NCI-H774 (cell line): ENCODE measurements around the gene CNTN2.

Source experiments
- DNase-seq: peaks from one replicate; lab custom pipeline; 2025; lab: John Stamatoyannopoulos, UW

CNTN2 gene

DNA sequence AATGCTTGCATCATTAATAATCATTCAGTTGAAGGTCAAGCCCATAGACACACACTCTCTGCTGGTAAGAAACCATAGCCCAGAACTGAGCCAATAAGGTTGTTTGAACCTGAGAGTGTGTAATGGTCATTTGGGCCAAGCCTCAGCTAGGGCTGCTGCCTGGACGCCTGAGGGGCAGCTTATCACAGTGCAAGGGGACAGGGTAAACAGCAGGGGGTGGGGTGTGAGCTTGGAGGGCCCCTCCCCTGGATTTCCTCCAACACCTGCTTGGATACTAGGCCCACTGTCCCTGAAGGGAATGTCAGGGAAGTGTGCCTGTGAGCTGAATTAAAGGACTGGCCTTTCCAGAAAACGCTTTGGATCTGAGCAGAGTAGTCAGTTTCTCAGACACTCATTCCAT lies 24.6 kb upstream of the CNTN2 start:
- DNase-seq, result no peak

DNA sequence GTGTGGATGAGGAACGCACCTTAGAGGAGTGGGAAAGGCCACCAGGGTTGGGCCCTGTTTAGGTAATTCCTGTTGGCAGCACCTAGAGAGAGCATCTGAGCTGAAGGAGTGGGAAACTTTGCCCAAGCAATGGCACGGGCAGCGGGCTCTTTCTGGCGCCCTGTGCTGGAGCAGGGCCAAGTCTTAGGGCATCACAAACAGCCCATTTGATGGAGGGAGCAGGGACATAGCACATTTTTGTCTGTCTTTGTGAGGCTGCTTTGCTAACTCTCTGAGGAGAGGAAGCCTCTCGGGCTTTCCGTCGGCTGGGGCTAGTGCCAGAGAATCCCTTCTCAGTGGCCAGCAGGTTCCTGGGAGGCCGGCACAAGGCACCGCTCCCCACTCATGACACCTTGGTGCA lies 22.5 kb upstream of the CNTN2 start:
- no peak for DNase-seq

DNA sequence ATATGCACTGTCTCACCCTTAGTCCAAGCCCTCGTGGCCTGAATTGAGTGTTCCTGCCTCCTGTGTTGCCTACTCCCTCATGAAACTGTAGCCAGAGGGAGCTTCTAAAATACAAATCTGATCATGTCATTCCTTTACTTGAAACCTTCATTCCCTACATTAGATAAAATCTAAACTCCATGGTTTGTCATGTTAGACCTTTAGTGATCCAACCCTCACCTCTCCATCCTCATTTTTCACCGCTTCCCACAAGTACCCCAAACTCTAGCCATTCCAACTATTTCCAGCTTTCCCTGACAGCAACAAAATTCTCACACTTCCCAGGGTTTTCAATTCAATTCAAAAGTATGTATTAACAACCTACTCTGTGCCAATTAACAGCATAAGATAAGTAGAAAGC lies 18.3 kb upstream of the CNTN2 start:
- DNase-seq, result no peak

DNA sequence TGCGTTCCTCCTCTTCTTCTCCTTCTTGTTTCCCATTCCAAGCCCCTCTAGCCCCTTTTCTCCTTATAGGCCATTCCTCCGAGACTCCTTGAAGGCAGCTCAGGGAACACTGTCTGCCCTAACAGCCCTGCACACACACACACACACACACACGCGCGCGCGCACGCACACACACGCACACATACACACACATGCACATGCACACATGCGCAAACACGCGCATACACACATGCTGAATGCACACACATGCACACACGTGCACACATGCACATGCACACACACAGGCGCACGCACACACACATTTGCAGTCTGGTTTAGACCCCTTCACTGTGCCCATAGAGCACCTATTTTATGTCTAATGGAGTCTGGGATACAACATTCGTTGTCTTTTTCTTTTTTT lies 17.8 kb upstream of the CNTN2 start:
- DNase-seq, result no peak

DNA sequence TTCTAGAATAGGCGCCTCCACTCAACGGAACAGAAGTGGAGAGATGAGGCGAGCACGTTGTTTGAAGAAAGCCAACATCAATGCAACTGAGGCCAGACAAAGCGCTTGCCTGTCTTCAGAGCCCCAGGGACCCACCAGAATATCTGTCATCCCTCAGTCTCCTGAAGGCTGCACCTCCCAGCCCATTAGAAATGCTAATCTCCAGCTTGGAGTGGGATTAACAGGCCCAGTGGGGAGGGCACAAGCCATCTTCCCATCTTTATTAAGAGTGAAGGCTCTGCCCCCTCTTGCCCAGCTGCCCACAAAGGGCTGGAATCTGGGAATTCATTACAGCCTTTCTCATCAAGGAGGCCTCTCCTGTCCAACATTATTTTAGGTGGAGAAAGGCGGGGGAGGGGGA lies 16.8 kb upstream of the CNTN2 start:
- no peak for DNase-seq

DNA sequence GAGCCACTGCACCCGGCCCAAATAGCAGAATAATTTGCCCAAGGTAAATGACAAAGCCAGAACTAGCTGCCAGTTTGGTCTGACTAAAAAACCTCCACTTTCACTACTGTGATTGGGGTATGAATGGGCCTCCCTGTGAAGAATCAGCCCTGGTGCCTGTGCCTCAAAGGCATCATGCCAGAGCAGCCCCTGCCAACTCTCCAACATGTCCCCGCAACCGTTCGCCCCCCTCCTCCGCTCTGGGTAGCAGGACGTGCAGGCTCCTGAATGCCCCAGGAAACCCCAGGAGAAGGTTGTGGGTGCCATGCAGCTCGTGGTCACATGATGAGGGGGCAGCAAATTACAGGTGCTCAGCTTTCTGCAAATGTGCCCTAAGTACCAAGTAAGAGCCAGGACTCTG lies 14.6 kb upstream of the CNTN2 start:
- no peak for DNase-seq

DNA sequence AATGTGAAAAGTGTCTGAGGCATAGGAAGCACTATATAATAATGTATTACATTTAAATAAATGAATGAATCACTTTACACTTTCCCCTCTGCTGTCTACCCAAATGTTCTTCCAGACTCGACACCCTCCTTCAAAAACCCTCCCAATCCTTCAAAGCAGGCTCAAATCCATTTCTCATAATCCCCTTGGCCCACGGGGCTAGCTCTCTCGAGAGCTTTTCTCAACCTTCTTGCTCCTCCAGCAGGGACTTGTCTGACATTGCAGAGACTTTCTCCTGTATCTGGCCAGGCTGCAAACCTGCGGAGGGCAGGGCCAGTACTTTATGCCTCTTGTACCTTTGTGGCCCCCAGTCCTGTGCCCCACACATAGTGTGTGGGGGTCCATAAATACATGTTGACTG lies 14.1 kb upstream of the CNTN2 start:
- DNase-seq, result no peak

DNA sequence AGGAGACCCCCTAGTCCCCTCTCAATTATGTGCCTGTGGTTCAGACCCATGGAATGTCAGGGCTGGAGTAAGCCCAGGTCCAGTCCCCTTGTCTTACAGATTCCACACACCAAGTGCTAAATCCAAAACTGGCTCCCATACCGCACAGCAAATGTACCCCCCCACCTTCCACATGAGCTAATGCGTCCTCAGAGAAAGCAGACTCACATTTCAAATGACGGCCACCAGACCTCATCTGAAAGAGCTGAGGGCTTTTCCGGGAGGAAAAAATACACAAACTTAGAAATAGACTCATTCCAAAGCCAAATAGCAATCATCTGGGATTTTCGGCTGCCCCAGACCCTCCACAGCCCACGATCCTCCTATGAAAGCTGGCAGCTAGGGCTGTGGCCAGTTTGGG lies 12.8 kb upstream of the CNTN2 start:
- DNase-seq, result no peak

DNA sequence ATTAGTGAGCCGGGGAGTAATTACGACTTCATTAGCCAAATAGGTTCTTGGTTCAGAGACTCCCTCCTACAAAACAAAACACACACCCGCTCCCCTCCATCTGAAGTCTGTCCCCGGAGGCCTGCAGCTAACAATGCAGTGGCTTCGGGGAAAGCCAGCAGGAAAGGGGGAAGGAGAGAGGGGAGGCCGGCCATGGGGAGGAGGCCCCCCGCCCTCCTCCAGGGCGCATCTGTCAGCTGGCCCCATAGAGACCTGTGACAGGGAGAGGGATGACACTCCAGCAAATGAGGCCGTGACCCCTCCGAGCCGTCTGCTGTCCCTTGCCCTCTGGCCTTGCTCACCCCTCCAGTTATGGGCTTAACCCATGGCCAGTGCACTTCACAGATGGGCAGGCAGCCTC lies 12.1 kb upstream of the CNTN2 start:
- DNase-seq, result no peak

DNA sequence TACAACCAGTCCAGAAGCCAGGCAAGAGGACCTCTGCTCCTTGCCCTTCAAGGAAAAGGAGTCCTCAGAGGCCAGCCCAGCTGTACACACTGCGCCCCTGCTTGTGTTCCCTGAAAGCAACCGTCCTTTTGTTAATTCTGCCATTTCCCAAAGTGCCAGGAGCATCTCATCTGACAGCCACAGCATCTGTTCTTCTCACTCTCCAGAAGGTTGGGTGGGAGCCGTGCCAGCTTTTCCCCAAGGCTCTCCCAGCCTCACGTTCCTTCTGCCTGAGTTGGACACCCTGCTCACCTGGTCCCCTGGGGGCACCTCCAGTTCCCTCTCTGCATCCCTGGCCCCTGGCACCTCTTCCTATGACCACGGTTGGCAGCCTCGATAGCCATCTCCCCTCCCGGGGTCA lies 10.5 kb upstream of the CNTN2 start:
- DNase-seq, result no peak

DNA sequence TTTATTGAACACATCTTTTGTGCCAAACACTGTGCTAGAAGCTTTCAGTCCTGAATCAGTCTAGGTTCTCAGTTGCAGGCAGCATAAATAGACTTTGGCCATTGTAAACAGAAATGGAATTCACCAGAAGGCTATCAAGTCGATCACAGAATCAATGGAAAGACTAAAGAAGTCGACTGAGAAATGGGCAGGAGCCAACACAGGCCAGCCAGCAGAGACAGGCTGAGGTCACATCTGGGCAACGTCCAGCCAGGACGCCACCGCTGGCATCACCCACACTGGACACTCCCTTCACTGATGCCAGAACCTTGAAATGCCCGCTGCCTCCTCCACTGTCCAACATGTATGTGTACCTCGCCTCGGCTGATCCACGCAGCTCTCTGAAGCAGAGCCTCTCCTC lies 5.5 kb upstream of the CNTN2 start:
- no peak for DNase-seq

DNA sequence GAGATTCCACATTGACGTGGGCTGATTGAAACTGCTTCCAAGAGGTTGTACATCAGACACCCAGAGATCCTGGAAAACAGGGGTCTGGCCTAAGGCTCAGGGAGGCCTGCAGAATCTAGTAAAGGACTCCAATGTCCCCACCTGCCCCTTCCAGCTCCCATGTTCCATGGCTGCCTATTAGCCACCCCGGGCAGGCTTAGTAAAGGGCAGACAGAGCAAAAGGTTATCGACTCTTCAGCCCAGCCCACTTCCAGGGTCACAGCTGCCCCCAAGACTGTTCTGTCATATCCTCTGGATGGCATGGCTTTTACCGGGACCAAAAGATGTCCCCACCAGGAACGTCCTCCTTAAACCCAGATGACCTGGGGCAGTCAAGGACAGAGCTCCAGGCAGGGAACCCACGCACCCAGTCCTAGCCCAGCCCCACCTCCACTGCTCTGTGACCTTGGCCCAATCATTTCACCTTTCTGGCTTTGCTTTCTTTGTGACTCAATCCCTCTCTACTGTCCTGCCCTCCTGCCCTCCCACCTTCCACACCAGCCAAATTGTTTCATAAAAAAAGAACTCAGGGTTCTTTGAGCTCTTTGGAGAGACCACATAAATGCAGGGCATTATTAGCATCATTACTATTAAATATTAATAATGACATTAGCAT lies 4.8 kb upstream of the CNTN2 start:
- no peak for DNase-seq

DNA sequence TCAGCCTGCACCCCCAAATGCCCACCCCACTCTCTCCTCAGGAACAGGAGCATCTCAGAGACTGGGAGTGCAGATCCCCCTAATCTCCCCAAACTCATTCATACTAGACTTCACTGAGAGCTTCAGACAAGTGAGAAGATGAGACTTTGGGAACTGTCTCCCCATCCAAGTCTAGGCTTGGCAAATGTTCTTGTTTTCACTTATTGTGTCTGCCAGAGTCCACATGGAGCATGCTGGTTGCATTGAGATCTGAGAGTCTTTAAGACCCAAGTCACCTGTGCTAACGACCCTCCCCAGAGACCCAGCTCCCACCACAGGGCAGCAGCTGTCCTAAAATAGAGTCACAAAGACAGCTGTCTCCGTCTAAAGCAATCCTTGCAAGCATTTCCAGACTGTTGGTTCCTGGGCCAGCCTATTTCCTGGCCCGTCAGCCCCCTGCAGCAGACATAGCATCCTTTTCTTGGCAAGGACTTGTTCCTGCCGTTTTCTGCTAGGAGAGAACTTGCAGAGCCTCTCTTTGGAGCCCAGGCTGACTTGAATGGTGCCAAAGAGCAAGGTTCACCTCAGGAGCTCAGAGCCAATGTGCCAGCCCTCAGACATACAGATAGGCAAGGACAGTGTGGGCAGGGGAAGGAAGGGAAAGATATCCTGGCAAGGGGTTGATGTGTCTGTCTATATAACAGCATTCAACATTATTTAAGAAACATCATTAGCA lies 1.9 kb upstream of the CNTN2 start:
- no peak for DNase-seq

DNA sequence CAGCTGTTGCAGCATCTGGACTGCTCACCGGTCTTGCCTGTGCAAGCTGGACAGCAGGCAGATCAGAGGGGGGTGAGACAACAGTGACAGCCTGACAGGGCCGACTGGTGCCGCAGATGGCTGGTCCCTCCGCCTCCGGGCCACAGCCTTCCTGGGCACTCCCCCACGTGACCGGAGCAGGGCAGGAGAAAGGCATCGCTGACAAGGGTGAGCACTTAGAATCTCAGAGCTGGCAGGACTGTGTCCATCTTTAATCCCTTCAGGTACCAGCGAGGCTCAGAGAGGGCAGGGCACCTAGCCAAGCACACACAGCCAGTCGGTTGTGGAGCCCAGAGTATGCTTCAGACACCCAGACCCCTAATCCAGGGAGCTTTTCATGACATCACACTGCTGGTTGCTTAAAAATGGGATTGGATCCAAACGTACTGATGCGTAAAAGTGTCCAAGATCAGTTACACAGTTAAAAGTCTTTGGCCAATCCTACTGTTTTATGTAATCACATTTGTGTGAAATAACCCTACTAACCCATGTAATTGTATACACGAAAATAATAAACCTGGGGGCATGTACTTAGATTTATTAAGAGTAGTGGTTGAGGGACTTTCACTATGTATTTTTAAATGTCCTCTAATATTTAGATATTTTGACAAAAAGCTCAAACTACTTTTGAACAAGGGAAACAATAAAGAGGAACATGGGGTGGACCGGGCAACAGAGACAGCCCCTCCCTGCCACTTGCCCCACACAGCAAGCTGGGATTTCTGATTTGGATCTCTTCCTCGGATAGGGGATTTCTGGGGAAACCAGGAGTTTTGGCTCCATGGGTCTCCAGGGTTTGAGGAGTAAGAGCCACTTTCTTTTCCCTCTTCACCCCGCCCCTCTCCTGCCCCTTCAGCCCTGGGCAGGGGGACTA lies 758 bp upstream of the CNTN2 start:
- DNase-seq, result no peak

DNA sequence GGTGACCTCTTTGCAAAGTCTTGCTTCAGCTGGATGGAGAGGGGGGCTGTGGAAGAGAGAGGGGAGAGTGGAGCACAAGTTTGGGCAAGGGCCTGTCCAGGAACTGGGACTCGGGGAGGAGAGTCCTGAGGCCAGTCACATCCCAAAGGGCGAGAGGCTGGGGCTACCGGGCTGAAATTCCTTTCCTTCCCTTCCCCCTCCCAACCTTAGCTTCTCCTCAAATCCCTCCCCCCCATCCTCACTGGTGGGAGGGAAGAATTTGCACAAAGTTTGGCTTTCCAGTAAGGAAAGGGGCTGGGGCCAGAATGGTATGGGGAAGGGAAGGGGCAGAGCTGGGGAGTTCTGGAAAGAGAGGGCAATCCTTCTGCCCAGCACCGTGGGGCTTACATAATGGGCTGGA lies 854 bp downstream of the CNTN2 start:
- no peak for DNase-seq

DNA sequence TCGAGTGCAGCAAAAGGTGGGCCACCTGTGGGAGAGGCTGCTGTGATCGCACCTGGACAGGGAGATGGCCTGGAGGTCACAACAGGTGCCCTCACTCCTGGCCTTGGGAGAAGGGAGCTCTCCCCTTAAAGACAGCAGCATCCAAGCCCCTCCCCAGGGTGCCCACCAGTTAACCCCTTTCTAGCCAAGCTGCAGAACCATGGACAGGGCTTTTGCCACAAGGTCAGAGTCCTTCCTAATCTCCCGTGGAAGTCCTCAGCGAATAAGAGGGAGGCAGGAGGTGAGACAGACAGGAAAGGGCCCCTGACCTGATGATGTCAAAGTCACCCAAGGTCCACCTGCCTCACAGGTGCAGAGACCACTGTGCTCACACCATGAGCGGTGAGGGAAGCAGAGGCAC lies 1.7 kb downstream of the CNTN2 start:
- DNase-seq, result no peak

DNA sequence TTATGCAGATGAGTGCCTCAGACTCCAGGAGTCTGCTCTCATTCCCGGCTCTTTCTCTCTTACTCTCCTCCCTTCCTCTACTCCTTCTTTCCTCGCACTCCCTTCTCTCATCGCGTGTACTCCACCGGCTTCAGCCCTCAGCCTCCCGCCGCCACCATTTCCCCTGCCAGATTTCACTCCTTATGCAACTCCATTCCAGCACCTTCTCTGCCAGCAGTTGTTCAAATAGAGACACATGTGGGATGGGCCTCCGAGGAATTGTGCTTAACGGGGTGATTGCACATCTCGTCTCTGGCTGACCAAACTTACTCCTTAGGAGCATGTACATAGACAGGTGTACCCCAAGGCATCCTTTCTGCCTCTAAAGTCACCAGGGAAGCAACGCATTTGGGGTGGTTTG lies 2.1 kb downstream of the CNTN2 start:
- DNase-seq, result no peak

DNA sequence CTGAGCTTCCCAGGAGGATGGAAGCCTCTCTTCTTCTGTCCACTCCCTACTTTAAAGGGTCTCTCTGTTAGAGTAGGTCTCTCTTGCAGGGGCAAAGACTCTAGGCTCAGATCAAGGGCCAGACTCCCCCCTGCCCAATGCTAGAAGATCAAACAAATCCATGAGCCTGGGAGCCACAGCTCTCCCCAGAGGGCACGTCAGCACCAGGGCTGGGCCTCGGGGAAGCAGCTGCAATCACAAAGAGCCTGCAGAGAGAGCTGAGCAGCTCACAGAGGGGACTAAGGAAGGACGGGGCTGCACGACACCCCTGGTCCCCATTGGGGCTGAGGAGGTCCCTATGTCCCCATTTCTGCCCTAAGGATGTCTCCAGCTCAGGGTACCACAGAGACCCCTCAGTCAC lies 3.9 kb downstream of the CNTN2 start:
- no peak for DNase-seq

DNA sequence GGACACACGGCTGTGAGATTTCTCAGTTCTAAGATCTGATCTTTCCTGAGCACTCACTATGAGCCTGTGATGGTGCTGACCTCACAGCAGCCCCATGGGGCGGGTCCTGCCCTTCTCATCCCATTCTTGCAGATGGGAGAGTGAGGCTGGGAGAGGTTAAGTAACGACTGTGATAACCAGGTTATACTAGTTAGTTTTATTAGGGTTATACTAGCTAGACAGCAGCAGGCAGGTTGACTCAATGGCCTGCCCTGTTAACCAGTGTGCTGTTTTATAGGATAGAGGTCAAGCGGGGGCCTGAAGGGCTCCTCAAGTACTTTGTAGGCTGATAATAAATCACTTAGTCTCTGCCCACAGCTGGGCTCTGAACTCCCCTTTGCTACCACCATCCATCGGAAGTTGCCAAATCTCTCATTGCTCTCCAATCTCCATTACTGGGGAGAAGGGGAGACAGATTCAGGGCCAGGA lies 4.8 kb downstream of the CNTN2 start:
- no peak for DNase-seq

DNA sequence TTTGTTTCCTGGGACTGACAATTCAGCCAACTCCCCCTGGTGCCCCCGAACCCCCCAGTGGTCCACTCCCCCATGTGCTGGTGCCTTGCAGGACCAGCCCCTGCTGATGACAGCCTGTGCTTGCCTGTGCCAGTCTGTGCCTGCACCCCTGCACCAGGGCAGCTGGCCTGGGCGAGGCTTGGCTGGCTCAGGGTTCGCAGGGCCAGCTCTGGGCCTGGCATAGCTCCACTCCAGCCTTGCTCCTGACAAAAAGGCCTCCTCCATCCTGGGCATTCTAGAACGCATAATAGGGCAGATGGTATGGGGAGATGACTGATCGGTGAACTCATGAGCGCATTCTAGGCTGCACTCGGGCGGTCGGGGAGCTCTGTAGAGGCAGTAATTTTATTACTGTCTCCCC lies 5.4 kb downstream of the CNTN2 start:
- DNase-seq, result no peak

DNA sequence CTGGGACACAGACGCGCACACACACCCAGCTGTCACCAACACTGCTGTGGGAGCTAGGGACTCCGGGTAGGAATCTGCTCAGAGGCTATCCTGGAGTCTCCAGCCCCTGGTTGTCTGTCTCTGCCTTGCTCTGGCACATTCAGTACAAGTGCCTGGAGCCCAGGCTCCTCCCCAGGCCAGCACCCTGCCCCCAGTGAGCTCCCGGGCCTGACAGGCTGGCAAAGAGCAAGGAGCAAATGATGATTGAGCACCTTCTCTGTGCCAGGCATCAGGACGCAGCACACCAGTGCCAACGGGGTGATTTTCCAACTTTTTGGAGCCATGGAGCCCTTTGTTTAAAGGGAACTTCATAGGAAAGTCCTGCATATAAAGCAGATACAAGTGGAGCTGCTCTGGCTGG lies 6.5 kb downstream of the CNTN2 start:
- DNase-seq, result no peak

DNA sequence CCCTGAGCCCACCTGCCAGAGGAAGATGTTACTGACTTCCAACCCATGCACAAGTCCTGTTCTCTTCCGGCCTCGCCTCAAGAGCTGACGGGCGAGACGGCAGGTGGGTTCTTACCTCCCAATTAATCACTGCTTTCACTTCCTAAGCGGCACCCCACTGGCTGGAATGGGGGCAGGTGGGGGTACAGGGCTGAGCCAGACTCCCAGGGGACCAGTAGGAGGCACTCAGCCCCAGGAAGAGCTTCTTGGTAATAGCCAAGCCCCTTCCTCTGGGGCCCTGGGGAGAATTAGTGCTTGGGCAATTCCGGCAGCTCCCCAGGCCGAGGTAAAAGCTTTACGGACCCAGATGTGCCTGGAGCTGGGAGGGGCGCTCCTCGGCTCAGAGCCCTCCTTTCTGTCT lies 9.7 kb downstream of the CNTN2 start:
- DNase-seq, result no peak

DNA sequence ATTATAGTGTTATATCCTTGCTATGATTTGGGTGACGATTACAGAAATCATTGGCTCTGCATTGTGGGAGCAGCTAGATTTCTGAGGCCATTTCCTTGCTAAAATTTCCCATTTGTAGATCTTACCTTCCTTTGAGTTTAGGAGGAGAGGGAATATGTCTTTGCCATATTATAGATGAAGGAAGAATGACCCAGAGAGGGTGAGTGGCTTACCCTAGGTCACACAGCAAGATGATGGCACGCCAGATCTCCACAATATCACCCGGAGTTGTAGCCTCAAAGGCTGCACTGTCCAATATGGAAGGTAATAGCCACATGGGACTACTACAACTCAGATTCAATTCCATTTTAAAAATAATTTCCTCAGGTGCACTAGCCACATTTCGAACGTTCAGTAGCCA lies 10.3 kb downstream of the CNTN2 start:
- no peak for DNase-seq
